OCI-LY1 (cell line): ENCODE results near the gene HTR4.

Experiments used
- H2AFZ ChIP-seq: fragments of 200-600 bp; sonication (generic), shearing (Covaris generic); 2 replicates; pipeline ENCODE4 v1.6.0; 2014; ENCODE audit warnings: antibody characterized with exemption, mild to moderate bottlenecking, low read length
- H3F3A ChIP-seq: fragments of 200-600 bp; sonication (generic), shearing (Covaris generic); 2 replicates; pipeline ENCODE4 v1.6.0; 2014; ENCODE audit warnings: mild to moderate bottlenecking, antibody characterized with exemption, low read length, moderate library complexity; ENCODE audit not compliant: insufficient read depth
- H3K27ac ChIP-seq: fragments of 200-600 bp; sonication (generic); 2 replicates; pipeline ENCODE4 v1.5.1; 2014; ENCODE audit warnings: low read length, mixed run types, mild to moderate bottlenecking, low read depth; ENCODE audit not compliant: poor library complexity, severe bottlenecking
- H3K27me3 ChIP-seq: fragments of 200-600 bp; sonication (generic); 2 replicates; pipeline ENCODE4 v1.6.0; 2014; ENCODE audit warnings: antibody characterized with exemption, mild to moderate bottlenecking, low read length, moderate library complexity; ENCODE audit not compliant: insufficient read depth
- H3K36me3 ChIP-seq: fragments of 200-600 bp; sonication (generic); 2 replicates; pipeline ENCODE4 v1.6.1; 2014; ENCODE audit warnings: mild to moderate bottlenecking, antibody characterized with exemption, low read length, moderate library complexity, mixed read lengths; ENCODE audit not compliant: insufficient read depth
- H3K4me1 ChIP-seq: fragments of 200-600 bp; sonication (generic); 2 replicates; pipeline ENCODE4 v1.5.1; 2014; ENCODE audit warnings: mild to moderate bottlenecking, low read length, moderate library complexity; ENCODE audit not compliant: insufficient read depth, severe bottlenecking
- H3K4me2 ChIP-seq: fragments of 200-600 bp; sonication (generic), shearing (Covaris generic); 2 replicates; pipeline ENCODE4 v1.6.1; 2014; ENCODE audit warnings: low read length
- H3K4me3 ChIP-seq: fragments of 200-600 bp; sonication (generic); 2 replicates; pipeline ENCODE4 v1.5.1; 2014; ENCODE audit warnings: low read length, low read depth, mild to moderate bottlenecking, mixed read lengths; ENCODE audit not compliant: poor library complexity, severe bottlenecking
- H3K79me2 ChIP-seq: fragments of 200-600 bp; shearing (Covaris generic); 2 replicates; pipeline ENCODE4 v1.6.1; 2016; ENCODE audit warnings: mixed run types, low read length, mixed read lengths; ENCODE audit not compliant: insufficient read depth
- H3K9ac ChIP-seq: fragments of 200-600 bp; sonication (generic), shearing (Covaris generic); 2 replicates; pipeline ENCODE4 v1.6.1; 2014; ENCODE audit warnings: mild to moderate bottlenecking, low read length, mixed read lengths
- H3K9me2 ChIP-seq: fragments of 200-600 bp; sonication (generic), shearing (Covaris generic); 2 replicates; pipeline ENCODE4 v1.6.1; 2014; ENCODE audit warnings: low read depth, mild to moderate bottlenecking, low read length, mixed read lengths
- H3K9me3 ChIP-seq: fragments of 200-600 bp; shearing (Covaris generic); 2 replicates; pipeline ENCODE4 v1.6.1; 2014; ENCODE audit warnings: low read length, mixed read lengths
- H4K20me1 ChIP-seq: fragments of 200-600 bp; sonication (generic), shearing (Covaris generic); 2 replicates; pipeline ENCODE4 v1.6.0; 2016; ENCODE audit warnings: mild to moderate bottlenecking, low read length; ENCODE audit not compliant: insufficient read depth
- EZH2 ChIP-seq: fragments of 200-600 bp; sonication (generic), shearing (Covaris generic); IDR thresholded peaks from 2 replicates; pipeline ENCODE4 v1.8.0; 2017; ENCODE audit warnings: borderline replicate concordance, mixed run types, mild to moderate bottlenecking, antibody characterized with exemption, low read length, moderate library complexity, mixed read lengths
- TF ChIP-seq, protein P1 (sequence below): fragments of 200-600 bp; sonication (generic), shearing (Covaris generic); IDR thresholded peaks from 2 replicates; pipeline ENCODE4 v1.5.1; 2017; ENCODE audit warnings: mild to moderate bottlenecking, antibody characterized with exemption, low read length, moderate library complexity, mixed read lengths

HTR4 gene

DNA sequence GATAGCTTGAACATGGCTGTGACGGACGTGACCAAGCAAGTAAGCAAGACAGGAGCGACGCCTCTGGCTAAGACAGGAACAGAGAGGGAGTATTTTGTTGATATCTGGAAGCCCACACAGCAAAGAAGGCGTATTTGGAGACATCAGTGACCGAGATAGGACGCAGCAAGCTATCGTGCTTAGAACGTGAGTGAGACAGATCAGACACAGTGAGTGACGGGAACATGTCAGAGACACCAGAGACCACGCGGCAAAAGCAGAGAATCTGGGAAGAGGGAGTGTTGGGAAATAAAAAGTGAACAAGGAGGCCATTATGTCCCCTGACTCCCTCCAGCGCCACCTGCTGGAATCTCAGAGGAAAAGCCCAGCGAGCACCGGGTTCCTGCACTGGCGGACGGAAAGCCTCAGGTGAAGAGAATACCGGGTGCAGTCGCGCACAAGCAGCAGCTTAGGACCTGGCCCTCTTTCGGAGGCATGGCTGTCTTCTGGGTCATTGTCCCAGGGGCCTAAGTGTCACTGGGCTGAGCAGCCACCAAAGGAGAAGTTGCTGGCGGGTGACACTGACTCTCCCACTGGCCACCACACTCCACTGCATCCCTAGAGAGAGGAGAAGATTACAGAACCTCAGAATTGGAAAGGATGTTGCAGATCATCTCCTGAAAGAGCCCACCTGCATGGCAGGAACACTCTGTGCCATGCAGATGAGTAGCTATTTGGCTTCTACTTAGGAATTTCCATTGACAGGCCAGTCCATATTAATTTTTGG is 171.4 kb downstream of the HTR4 start:
- Histone ChIP-seq H4K20me1 (no peaks in the 10 kb centered on the region), H3F3A (no peaks in the 10 kb centered on the region), H3K4me2 (peak overlapping the region; percentile 40; the same call in 1 of the 2 replicates), H3K27ac (no peak overlapping the region), H3K4me3 (peak overlapping the region; percentile 42), H3K9ac (no peak overlapping the region), H3K9me3 (no peaks in the 10 kb centered on the region), H3K27me3 (no peaks in the 10 kb centered on the region; the same call in 1 of the 2 replicates), H2AFZ (peak overlapping the region; percentile 44; the same call in 1 of the 2 replicates), H3K4me1 (peaks cover 5% of the 10 kb centered on the region), H3K36me3 (no peaks in the 10 kb centered on the region), H3K9me2 (no peaks in the 10 kb centered on the region), H3K79me2 (no peaks in the 10 kb centered on the region)
- TF ChIP-seq, protein P1, sequence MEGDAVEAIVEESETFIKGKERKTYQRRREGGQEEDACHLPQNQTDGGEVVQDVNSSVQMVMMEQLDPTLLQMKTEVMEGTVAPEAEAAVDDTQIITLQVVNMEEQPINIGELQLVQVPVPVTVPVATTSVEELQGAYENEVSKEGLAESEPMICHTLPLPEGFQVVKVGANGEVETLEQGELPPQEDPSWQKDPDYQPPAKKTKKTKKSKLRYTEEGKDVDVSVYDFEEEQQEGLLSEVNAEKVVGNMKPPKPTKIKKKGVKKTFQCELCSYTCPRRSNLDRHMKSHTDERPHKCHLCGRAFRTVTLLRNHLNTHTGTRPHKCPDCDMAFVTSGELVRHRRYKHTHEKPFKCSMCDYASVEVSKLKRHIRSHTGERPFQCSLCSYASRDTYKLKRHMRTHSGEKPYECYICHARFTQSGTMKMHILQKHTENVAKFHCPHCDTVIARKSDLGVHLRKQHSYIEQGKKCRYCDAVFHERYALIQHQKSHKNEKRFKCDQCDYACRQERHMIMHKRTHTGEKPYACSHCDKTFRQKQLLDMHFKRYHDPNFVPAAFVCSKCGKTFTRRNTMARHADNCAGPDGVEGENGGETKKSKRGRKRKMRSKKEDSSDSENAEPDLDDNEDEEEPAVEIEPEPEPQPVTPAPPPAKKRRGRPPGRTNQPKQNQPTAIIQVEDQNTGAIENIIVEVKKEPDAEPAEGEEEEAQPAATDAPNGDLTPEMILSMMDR, result peak; percentile 87
- TF ChIP-seq EZH2, result no peak

DNA sequence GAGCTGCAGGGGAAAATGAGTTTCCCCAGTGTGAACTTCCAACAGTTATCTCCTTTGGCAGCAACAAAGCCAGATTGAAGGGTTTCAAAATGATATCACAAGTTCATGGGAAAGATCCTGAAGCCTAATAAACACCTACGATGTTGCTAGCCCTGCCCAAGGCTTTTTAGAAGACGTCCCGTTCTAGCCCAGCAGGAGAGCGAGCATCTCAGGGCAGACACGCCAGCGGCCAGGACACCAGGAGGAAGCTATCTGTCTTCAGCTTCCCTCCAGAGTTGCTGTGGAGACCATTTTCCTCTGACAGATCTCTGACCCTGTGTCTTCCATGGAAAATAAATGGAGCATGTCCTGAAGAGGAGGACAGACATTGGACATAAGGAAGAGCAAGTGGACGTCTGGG is 172.1 kb downstream of the HTR4 start:
- Histone ChIP-seq H3K36me3 (no peaks in the 10 kb centered on the region), H3K27ac (no peak overlapping the region), H4K20me1 (no peaks in the 10 kb centered on the region), H2AFZ (peak overlapping the region; percentile 44; the same call in 1 of the 2 replicates), H3K4me2 (peak overlapping the region; percentile 40; the same call in 1 of the 2 replicates), H3K9me2 (no peaks in the 10 kb centered on the region), H3K79me2 (no peaks in the 10 kb centered on the region), H3K4me1 (peaks cover 5% of the 10 kb centered on the region), H3F3A (no peaks in the 10 kb centered on the region), H3K27me3 (no peaks in the 10 kb centered on the region; the same call in 1 of the 2 replicates), H3K9me3 (no peaks in the 10 kb centered on the region), H3K4me3 (peak overlapping the region; percentile 42), H3K9ac (no peak overlapping the region)
- TF ChIP-seq EZH2, result no peak
- TF ChIP-seq, protein P1, result no peak

DNA sequence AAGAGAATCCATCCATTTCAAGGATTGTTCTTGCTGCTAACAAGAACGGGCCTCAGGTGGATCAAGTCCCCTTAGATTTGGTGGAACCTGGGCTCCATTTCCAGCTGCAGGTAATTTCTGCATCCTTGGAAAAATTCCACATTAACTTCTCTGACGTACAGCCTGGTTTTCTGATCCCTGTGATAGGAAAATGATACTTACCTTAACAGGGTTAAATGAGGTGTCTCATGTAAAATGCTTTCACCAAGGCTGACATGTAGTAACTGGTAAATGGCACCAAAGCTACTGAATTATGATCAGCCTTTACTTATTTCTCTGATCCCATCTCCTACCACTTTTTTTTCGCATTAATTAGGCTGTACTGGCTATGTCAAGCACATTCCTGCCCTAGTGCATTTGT is 176.9 kb downstream of the HTR4 start:
- Histone ChIP-seq H3K4me3 (no peak overlapping the region), H3K27ac (no peak overlapping the region), H3K9me3 (no peaks in the 10 kb centered on the region), H3K79me2 (no peaks in the 10 kb centered on the region), H3K4me2 (no peak overlapping the region), H3K9ac (no peak overlapping the region), H3K27me3 (no peaks in the 10 kb centered on the region; the same call in 1 of the 2 replicates), H3F3A (no peaks in the 10 kb centered on the region), H4K20me1 (no peaks in the 10 kb centered on the region), H2AFZ (no peak overlapping the region), H3K36me3 (no peaks in the 10 kb centered on the region), H3K4me1 (peaks cover 2% of the 10 kb centered on the region), H3K9me2 (no peaks in the 10 kb centered on the region)
- TF ChIP-seq, protein P1, result no peak
- no peak for TF ChIP-seq EZH2
